8988T (cell line): Measurements from ENCODE around the gene FIGNL1.

Experiments
- DNase-seq: peaks from one replicate; pipeline ENCODE4 v3.0.0; 2011

Gene FIGNL1

GRCh38 chr7:50394315-50394714 lies 55.8 kb downstream of the FIGNL1 start:
- no peak for DNase-seq
